HG03558 (cell line): ENCODE measurements around the gene CYLC2.

Experiments used
- ATAC-seq: cut with Tn5 transposase; IDR thresholded peaks from one replicate; pipeline ENCODE4 v1.9.1; 2021; ENCODE audit warnings: moderate number of reproducible peaks; ENCODE audit not compliant: unreplicated experiment; ENCODE audit errors: extremely low read depth

Gene CYLC2

GRCh38 chr9:102995033-102995432 lies at the start of gene CYLC2:
CYLC2 (plus strand) TSS chr9:102995333; CDS start chr9:102995381, 48 bp downstream.
- ATAC-seq: no peak

GRCh38 chr9:102950346-102950745 lies 44.8 kb upstream of the CYLC2 start:
- ATAC-seq: no peak

- ATAC-seq: no peak
Measured at GRCh38 chr9:102966999-102967398, 28.1 kb upstream of the CYLC2 start.

- ATAC-seq: no peak
Measured at GRCh38 chr9:102967979-102968378, 27.2 kb upstream of the CYLC2 start.

- no peak for ATAC-seq
Measured at GRCh38 chr9:102972780-102973179, 22.4 kb upstream of the CYLC2 start.

- ATAC-seq: no peak
Measured at GRCh38 chr9:102974530-102974929, 20.6 kb upstream of the CYLC2 start.

GRCh38 chr9:102975251-102975650 lies 19.9 kb upstream of the CYLC2 start:
- no peak for ATAC-seq

- ATAC-seq: no peak
Measured at GRCh38 chr9:102985162-102985895, 9.8 kb upstream of the CYLC2 start.

GRCh38 chr9:102986425-102986824 lies 8.7 kb upstream of the CYLC2 start:
- ATAC-seq: no peak

GRCh38 chr9:103003689-103004088 lies 8.6 kb downstream of the CYLC2 start:
- ATAC-seq: no peak

- ATAC-seq: no peak
Measured at GRCh38 chr9:103014242-103014641, 19.1 kb downstream of the CYLC2 start.

GRCh38 chr9:103025796-103026195 lies 30.7 kb downstream of the CYLC2 start:
- ATAC-seq: no peak

GRCh38 chr9:103037508-103038477 lies 42.7 kb downstream of the CYLC2 start:
- ATAC-seq: no peak

- no peak for ATAC-seq
Measured at GRCh38 chr9:103041961-103042360, 46.8 kb downstream of the CYLC2 start.
